Stimulated activated naive CD8-positive, alpha-beta T cell treated with anti-CD3 and anti-CD28 coated beads, Interleukin-15, Interleukin-2, amounts not matched to agents 100 U/mL and 50 U/mL, for 24 hours (primary cell): ENCODE results near the gene LRRFIP1.

Source experiments
- ATAC-seq: fragments of 150-1000 bp; cut with Tn5 transposase; one replicate; pipeline ENCODE4 v1.10.0; 2021
- DNase-seq: peaks from one replicate; pipeline ENCODE4 v3.0.0; 2021

Gene LRRFIP1

GRCh38 chr2:237618449-237618848 lies 8.9 kb upstream of the LRRFIP1 start:
- ATAC-seq (no peak), DNase-seq (no peak)

GRCh38 chr2:237623428-237624403 lies 3.7 kb upstream of the LRRFIP1 start:
- ATAC-seq (no peak), DNase-seq (no peak)

GRCh38 chr2:237624565-237624964 lies 2.8 kb upstream of the LRRFIP1 start:
- DNase-seq (no peak), ATAC-seq (no peak)

- ATAC-seq: no peak
- no peak for DNase-seq
These were observed 2.1 kb upstream of the LRRFIP1 start for GRCh38 chr2:237625216-237625705.

GRCh38 chr2:237625777-237626176 lies 1.6 kb upstream of the LRRFIP1 start:
- no peak for ATAC-seq
- no peak for DNase-seq

GRCh38 chr2:237626813-237627440 lies 460 bp upstream of the LRRFIP1 start:
- ATAC-seq (no peak), DNase-seq (no peak)

GRCh38 chr2:237628247-237629187 lies 1.1 kb downstream of the LRRFIP1 start:
- ATAC-seq (no peak), DNase-seq (no peak)

- no peak for ATAC-seq
- DNase-seq: no peak
These were observed 1.8 kb downstream of the LRRFIP1 start for GRCh38 chr2:237629188-237629534.

GRCh38 chr2:237629739-237630138 lies 2.4 kb downstream of the LRRFIP1 start:
- DNase-seq (no peak), ATAC-seq (peak; percentile 53)

GRCh38 chr2:237630216-237631000 lies 3.0 kb downstream of the LRRFIP1 start:
- ATAC-seq (no peak), DNase-seq (no peak)

- DNase-seq (no peak), ATAC-seq (peak; percentile 35)
These were observed 3.8 kb downstream of the LRRFIP1 start for GRCh38 chr2:237631007-237631785.

- no peak for ATAC-seq
- no peak for DNase-seq
These were observed 4.6 kb downstream of the LRRFIP1 start for GRCh38 chr2:237631801-237632585.

GRCh38 chr2:237633061-237633561 lies 5.7 kb downstream of the LRRFIP1 start:
- ATAC-seq (no peak), DNase-seq (no peak)

- DNase-seq: no peak
- ATAC-seq: no peak
These were observed 9.2 kb downstream of the LRRFIP1 start for GRCh38 chr2:237636578-237636977.

- no peak for ATAC-seq
- no peak for DNase-seq
These were observed 10.2 kb downstream of the LRRFIP1 start for GRCh38 chr2:237637429-237638135.

- ATAC-seq: no peak
These were observed 10.8 kb downstream of the LRRFIP1 start for GRCh38 chr2:237638176-237638575.

GRCh38 chr2:237639052-237639835 lies 11.9 kb downstream of the LRRFIP1 start:
- DNase-seq (no peak), ATAC-seq (no peak)

More at GRCh38 chr2:237638176-237638575, 10.8 kb downstream of the LRRFIP1 start:
- no peak for DNase-seq

GRCh38 chr2:237639836-237640220 lies 12.4 kb downstream of the LRRFIP1 start:
- no peak for ATAC-seq
- no peak for DNase-seq
